GM12878 (cell line): ENCODE results near the gene EHBP1L1. TPM values are rescaled to one million over a fixed set of nuclear protein-coding genes. Genes with fewer than 3 reads are reported as not detected.

ENCODE experiments used
- ASH2L ChIP-seq: fragments of 300-600, 200-600 bp; sonication (generic); IDR thresholded peaks from 2 replicates; pipeline ENCODE4 v1.6.1; 2017; ENCODE audit warnings: low read depth, mild to moderate bottlenecking, borderline replicate concordance
- CBFB ChIP-seq: IDR thresholded peaks from 2 replicates; pipeline ENCODE4 v1.6.1; 2016; ENCODE audit warnings: antibody characterized with exemption, low read depth
- EED ChIP-seq: sonication (generic); IDR thresholded peaks from 2 replicates; pipeline ENCODE4 v1.6.1; 2016; ENCODE audit warnings: antibody characterized with exemption, low read depth
- EGR1 ChIP-seq, 2 experiments: IDR thresholded peaks; 1 replicate in 1 of 2; 2 replicates in 1 of 2; pipeline ENCODE4 v1.6.1; 2011 to 2012; ENCODE audit warnings: low read depth in 2 of 2, low read length in 2 of 2, borderline replicate concordance in 1 of 2, mild to moderate bottlenecking in 1 of 2, moderate library complexity in 1 of 2
- GATAD2B ChIP-seq: fragments of 450-650 bp; conservative IDR thresholded peaks from 2 replicates; pipeline ENCODE4 v1.6.1; 2017; ENCODE audit warnings: low read depth, mild to moderate bottlenecking, moderate library complexity
- IKZF2 ChIP-seq, 2 experiments: fragments of 450-650 bp; IDR thresholded peaks; 2 replicates each; pipeline ENCODE4 v1.6.1; 2017; ENCODE audit warnings: mild to moderate bottlenecking in 2 of 2, moderate library complexity in 2 of 2
- IRF4 ChIP-seq: IDR thresholded peaks from 2 replicates; pipeline ENCODE4 v1.6.1; 2011; ENCODE audit warnings: low read depth, low read length
- KLF5 ChIP-seq: fragments of 450-650 bp; IDR thresholded peaks from 2 replicates; pipeline ENCODE4 v1.6.1; 2014; ENCODE audit warnings: mild to moderate bottlenecking; ENCODE audit not compliant: partially characterized antibody
- MEF2B ChIP-seq: fragments of 450-650 bp; IDR thresholded peaks from 2 replicates; pipeline ENCODE4 v1.6.1; 2018; ENCODE audit warnings: mild to moderate bottlenecking, moderate library complexity; ENCODE audit not compliant: partially characterized antibody, poor library complexity, severe bottlenecking
- MYC ChIP-seq: IDR thresholded peaks from 2 replicates; pipeline ENCODE4 v1.6.1; 2011; ENCODE audit warnings: mild to moderate bottlenecking, low read length, moderate library complexity, inconsistent platforms; ENCODE audit not compliant: insufficient read depth, insufficient replicate concordance, insufficient read length, severe bottlenecking
- NFIC ChIP-seq: IDR thresholded peaks from 2 replicates; pipeline ENCODE4 v1.6.1; 2012; ENCODE audit warnings: low read depth, mild to moderate bottlenecking, inconsistent platforms, low read length, moderate library complexity
- NFYA ChIP-seq: IDR thresholded peaks from 2 replicates; pipeline ENCODE4 v1.6.1; 2011; ENCODE audit warnings: low read depth, mild to moderate bottlenecking, low read length, improper control_type of control experiment, borderline replicate concordance
- PBX3 ChIP-seq: IDR thresholded peaks from 2 replicates; pipeline ENCODE4 v1.6.1; 2011; ENCODE audit warnings: mild to moderate bottlenecking, low read depth, low read length, moderate library complexity; ENCODE audit not compliant: insufficient replicate concordance
- RELA ChIP-seq: fragments of 450-650 bp; IDR thresholded peaks from 2 replicates; pipeline ENCODE4 v1.8.0; 2014; ENCODE audit warnings: borderline replicate concordance; ENCODE audit not compliant: partially characterized antibody
- SMC3 ChIP-seq: IDR thresholded peaks from 2 replicates; pipeline ENCODE4 v1.6.1; 2011; ENCODE audit warnings: low read length, improper control_type of control experiment, borderline replicate concordance
- SRF ChIP-seq, 2 experiments: IDR thresholded peaks; 2 replicates each; pipeline ENCODE4 v1.6.1; 2011; ENCODE audit warnings: low read depth in 2 of 2, low read length in 2 of 2, mild to moderate bottlenecking in 1 of 2, moderate library complexity in 1 of 2
- STAT1 ChIP-seq: fragments of 450-650 bp; conservative IDR thresholded peaks from 2 replicates; pipeline ENCODE4 v1.6.1; 2014; ENCODE audit warnings: antibody characterized with exemption, mild to moderate bottlenecking
- TARDBP ChIP-seq: IDR thresholded peaks from 2 replicates; pipeline ENCODE4 v1.6.1; 2016; ENCODE audit warnings: borderline replicate concordance
- YY1 ChIP-seq: IDR thresholded peaks from 2 replicates; pipeline ENCODE4 v1.6.1; 2011; ENCODE audit warnings: low read depth, mild to moderate bottlenecking, low read length
- ZBED1 ChIP-seq: IDR thresholded peaks from 2 replicates; pipeline ENCODE4 v1.6.1; 2016; ENCODE audit warnings: borderline replicate concordance
- ZBTB33 ChIP-seq: fragments of 450-650 bp; IDR thresholded peaks from 2 replicates; pipeline ENCODE4 v1.6.1; 2017; ENCODE audit warnings: mild to moderate bottlenecking
- ZNF207 ChIP-seq: fragments of 450-650 bp; IDR thresholded peaks from 2 replicates; pipeline ENCODE4 v1.6.1; 2014; ENCODE audit warnings: antibody characterized with exemption, mild to moderate bottlenecking, borderline replicate concordance
- ZNF24 ChIP-seq: fragments of 450-650 bp; IDR thresholded peaks from 2 replicates; pipeline ENCODE4 v1.6.1; 2017; ENCODE audit warnings: antibody characterized with exemption, mild to moderate bottlenecking
- ZNF622 ChIP-seq: fragments of 450-650 bp; IDR thresholded peaks from 2 replicates; pipeline ENCODE4 v1.6.1; 2017; ENCODE audit warnings: mild to moderate bottlenecking, inconsistent platforms
- ZSCAN29 ChIP-seq: fragments of 450-650 bp; IDR thresholded peaks from 2 replicates; pipeline ENCODE4 v1.6.1; 2017; ENCODE audit warnings: mild to moderate bottlenecking, moderate library complexity
- polyA plus RNA-seq, 11 experiments: library from polyadenylated mRNA; depleted of rRNA in 4 of 11; unstranded in 6 of 11; stranded (reverse) in 5 of 11; fragments of >200 nt; fragmentation: Nextera tagmentation in 4 of 11; fragmentation: Illumina TruSeq in 1 of 11; extraction: Ambion mirVana in 4 of 11; extraction: Trizol in 1 of 11; gene quantifications; 1 replicate in 1 of 11; 2 replicates in 10 of 11; pipeline versions ENCODE4 v1.2.1 to v1.2.3, GENCODE V29; 2011 to 2016; ENCODE audit warnings: inconsistent platforms in 2 of 11, missing spikeins in 2 of 11, low read depth in 1 of 11
- total RNA-seq, 4 experiments: library from RNA; depleted of rRNA in 3 of 4; stranded (reverse); fragments of >200 nt in 3 of 4; fragmentation: Illumina TruSeq in 1 of 4; extraction: Trizol in 1 of 4; gene quantifications; 2 replicates each; pipeline versions ENCODE4 v1.2.1 to v1.2.3, GENCODE V29; 2013 to 2021
- TF ChIP-seq, protein P1 (sequence below): fragments of 450-650 bp; IDR thresholded peaks from 2 replicates; pipeline ENCODE4 v1.6.1; 2018; ENCODE audit warnings: mild to moderate bottlenecking, low read depth, moderate library complexity; ENCODE audit not compliant: partially characterized antibody

EHBP1L1 gene
- total and polyA plus RNA-seq, 10 of the 15 experiments (the other 5 are each of a cell fraction or from before 2014, with no cell fraction given): 0.06 to 99.4 (median 32.7) TPM

GRCh38 chr11:65615229-65615949 is 39.5 kb downstream of the EHBP1L1 start, which contains the start of gene PCNX3 (continued):
- TF ChIP-seq, protein P1, sequence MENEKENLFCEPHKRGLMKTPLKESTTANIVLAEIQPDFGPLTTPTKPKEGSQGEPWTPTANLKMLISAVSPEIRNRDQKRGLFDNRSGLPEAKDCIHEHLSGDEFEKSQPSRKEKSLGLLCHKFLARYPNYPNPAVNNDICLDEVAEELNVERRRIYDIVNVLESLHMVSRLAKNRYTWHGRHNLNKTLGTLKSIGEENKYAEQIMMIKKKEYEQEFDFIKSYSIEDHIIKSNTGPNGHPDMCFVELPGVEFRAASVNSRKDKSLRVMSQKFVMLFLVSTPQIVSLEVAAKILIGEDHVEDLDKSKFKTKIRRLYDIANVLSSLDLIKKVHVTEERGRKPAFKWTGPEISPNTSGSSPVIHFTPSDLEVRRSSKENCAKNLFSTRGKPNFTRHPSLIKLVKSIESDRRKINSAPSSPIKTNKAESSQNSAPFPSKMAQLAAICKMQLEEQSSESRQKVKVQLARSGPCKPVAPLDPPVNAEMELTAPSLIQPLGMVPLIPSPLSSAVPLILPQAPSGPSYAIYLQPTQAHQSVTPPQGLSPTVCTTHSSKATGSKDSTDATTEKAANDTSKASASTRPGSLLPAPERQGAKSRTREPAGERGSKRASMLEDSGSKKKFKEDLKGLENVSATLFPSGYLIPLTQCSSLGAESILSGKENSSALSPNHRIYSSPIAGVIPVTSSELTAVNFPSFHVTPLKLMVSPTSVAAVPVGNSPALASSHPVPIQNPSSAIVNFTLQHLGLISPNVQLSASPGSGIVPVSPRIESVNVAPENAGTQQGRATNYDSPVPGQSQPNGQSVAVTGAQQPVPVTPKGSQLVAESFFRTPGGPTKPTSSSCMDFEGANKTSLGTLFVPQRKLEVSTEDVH: peak; percentile 85
- peak; percentile 83 for TF ChIP-seq YY1
- no peak for TF ChIP-seq ASH2L
- TF ChIP-seq CBFB: peak; percentile 33; the same call in 1 of the 2 replicates
- no peak for TF ChIP-seq MEF2B
- peak in 1 of 2 experiments; percentile 54; a peak in 1 of 3 replicates for TF ChIP-seq EGR1 (IDR thresholded peaks at IDR 0.05; ENCODE audit: borderline replicate concordance in 1 of 2, low read depth in 2 of 2, low read length in 2 of 2)
- TF ChIP-seq ZNF207: no peak; the same call in 1 of the 2 replicates
- no peak for TF ChIP-seq ZNF24
- TF ChIP-seq MYC: no peak
- no peak for TF ChIP-seq ZNF622
- no peak for TF ChIP-seq STAT1
- peak; percentile 76 for TF ChIP-seq NFYA
- TF ChIP-seq IKZF2 (IDR thresholded peaks at IDR 0.05): no peak
- TF ChIP-seq ZBTB33: no peak
- no peak for TF ChIP-seq KLF5
- TF ChIP-seq GATAD2B: no peak
- no peak for TF ChIP-seq EED
- peak; percentile 59 to 99; a peak in 3 of 4 replicates for TF ChIP-seq SRF (IDR thresholded peaks at IDR 0.05; ENCODE audit: low read depth in 2 of 2, low read length in 2 of 2)
- TF ChIP-seq SMC3: no peak
- no peak for TF ChIP-seq ZSCAN29
- TF ChIP-seq RELA: peak; percentile 83
- TF ChIP-seq ZBED1: 0 out of 2 replicates have a peak, but pooled peaks have one; percentile 23
- no peak for TF ChIP-seq NFIC
- TF ChIP-seq TARDBP: peak; percentile 78; the same call in 1 of the 2 replicates
- TF ChIP-seq PBX3: peak; percentile 99
- 0 out of 2 replicates have a peak, but pooled peaks have one; percentile 21 for TF ChIP-seq IRF4
